Activated CD4-positive, alpha-beta T cell treated with anti-CD3 and anti-CD28 coated beads for 48 hours (primary cell): ENCODE data around the gene SNX20.
A peak's percentile ranks its signal among the peaks of the same experiment; 100 is the strongest.

ENCODE experiments used
- DNase-seq: peaks from one replicate; pipeline ENCODE4 v3.0.0-alpha.2; 2020

SNX20 gene

GRCh38 chr16:50681021-50681885 lies at the start of gene SNX20:
SNX20 (minus strand) TSS chr16:50681312; CDS start chr16:50677526, 3,786 bp downstream.
- peak; percentile 69 for DNase-seq

DNA sequence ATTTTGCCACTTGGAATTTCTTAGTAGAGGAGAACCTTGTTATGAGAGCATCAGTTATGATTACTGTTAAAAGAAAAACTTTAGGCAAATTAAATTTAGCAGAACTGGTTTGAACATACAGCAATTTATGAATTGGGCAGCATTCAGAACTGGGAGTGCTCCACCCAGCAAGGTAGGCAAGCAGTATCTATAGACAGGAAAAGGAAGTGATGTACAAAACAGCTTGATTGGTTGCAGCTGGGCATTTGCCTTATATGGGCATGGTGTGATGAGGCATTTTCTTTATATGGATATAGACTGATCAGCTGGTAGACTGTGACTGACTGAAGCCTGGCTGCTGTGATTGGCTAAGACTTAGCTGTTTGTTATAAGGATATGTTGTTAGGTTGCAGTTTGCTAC lies 43.2 kb upstream of the SNX20 start:
- no peak for DNase-seq

DNA sequence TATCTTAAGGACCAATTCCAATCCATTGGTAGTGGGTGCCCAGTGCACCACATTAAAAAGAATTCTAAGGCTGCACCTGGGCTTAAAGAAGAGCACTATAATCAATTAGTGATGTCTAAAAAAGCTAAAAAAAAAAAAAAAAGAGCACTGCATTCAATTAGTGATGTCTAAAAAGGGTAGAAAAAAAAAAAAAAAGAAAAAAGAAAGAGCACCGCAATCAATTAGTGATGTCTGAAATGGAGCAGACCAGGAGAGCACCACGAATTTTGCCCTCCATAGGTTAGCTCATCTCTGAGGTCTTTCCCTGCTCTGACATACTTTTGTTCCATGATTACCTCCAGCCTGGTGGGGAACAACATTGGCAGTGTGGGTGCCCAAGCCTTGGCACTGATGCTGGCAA lies 41.8 kb upstream of the SNX20 start:
- no peak for DNase-seq

- DNase-seq, result no peak
These were observed 41.3 kb upstream of the SNX20 start for GRCh38 chr16:50722405-50722737.

- no peak for DNase-seq
These were observed 40.7 kb upstream of the SNX20 start for GRCh38 chr16:50721549-50722404.

GRCh38 chr16:50719401-50720337 lies 38.6 kb upstream of the SNX20 start:
- DNase-seq, result no peak

DNA sequence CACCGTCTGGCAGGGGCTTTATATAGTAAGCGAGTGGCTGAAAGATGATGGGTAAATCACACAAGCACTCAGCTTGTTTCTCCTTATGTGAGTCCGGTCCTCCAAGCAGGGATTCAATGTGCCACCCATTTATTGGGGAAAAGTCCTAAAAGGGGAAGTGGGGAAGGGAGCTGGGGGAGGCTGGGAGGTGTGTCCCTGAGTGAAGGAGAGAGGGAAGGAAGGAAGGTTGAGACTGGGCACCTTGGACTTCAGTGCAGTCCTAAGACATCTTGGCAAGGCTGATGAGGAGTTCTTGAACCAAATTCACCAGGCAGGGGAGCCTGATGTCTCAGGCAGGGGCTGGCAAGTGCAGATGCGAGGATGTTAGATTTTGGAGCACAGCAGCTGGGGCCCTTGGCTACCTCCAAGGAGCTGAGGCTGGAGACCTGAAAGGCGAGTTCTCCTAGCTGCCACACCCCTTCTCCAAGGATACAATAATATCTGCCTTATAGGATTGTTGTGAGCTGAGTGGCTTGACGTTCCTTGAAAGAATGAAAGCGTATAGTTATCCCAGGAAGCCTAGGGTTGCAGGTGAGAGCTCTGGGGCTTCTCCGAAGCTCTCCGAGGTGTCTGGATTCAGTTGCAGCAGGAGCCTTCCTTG lies 37.8 kb upstream of the SNX20 start:
- no peak for DNase-seq

- no peak for DNase-seq
These were observed 37.1 kb upstream of the SNX20 start for GRCh38 chr16:50718061-50718760.

DNA sequence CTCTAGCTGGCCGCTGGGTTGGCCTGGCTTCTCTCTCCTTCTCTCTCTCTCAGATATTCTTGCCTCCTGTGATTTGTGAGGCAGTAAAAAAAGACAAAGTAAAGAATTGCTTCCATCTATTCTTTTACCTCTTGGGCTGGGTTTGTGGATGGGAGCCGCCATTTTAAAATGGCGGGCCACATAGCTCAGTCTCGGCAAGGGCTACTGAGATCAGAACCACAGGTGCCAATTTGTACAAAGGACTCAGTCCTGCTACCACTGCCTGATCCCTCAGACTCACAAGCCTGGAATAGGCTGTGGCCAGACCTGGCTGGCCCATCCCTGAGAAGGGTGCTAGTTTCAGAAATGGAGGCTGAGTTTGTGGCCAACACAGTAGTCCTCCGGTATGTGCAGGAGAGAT lies 36.4 kb upstream of the SNX20 start:
- DNase-seq, result no peak

- DNase-seq, result no peak
These were observed 36.0 kb upstream of the SNX20 start for GRCh38 chr16:50717091-50717490.

- no peak for DNase-seq
These were observed 31.8 kb upstream of the SNX20 start for GRCh38 chr16:50712956-50713355.

GRCh38 chr16:50712560-50712898 lies 31.4 kb upstream of the SNX20 start:
- DNase-seq, result no peak

DNA sequence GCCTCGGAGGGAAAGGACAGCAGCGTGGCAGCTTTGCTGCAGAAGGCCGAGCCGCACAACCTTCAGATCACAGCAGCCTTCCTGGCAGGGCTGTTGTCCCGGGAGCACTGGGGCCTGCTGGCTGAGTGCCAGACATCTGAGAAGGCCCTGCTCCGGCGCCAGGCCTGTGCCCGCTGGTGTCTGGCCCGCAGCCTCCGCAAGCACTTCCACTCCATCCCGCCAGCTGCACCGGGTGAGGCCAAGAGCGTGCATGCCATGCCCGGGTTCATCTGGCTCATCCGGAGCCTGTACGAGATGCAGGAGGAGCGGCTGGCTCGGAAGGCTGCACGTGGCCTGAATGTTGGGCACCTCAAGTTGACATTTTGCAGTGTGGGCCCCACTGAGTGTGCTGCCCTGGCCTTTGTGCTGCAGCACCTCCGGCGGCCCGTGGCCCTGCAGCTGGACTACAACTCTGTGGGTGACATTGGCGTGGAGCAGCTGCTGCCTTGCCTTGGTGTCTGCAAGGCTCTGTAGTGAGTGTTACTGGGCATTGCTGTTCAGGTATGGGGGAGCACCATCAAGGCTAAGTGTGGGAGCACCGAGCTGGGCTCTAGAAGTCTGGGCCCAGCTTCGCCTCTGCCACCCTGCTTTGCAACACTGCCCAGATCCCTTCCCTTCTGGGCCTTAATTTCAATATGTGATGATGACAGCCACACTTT lies 30.9 kb upstream of the SNX20 start:
- no peak for DNase-seq

DNA sequence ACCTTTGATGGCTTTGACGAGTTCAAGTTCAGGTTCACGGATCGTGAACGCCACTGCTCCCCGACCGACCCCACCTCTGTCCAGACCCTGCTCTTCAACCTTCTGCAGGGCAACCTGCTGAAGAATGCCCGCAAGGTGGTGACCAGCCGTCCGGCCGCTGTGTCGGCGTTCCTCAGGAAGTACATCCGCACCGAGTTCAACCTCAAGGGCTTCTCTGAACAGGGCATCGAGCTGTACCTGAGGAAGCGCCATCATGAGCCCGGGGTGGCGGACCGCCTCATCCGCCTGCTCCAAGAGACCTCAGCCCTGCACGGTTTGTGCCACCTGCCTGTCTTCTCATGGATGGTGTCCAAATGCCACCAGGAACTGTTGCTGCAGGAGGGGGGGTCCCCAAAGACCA lies 29.9 kb upstream of the SNX20 start:
- no peak for DNase-seq

- DNase-seq, result no peak
These were observed 28.9 kb upstream of the SNX20 start for GRCh38 chr16:50709980-50710379.

- no peak for DNase-seq
These were observed 28.1 kb upstream of the SNX20 start for GRCh38 chr16:50709061-50709684.

DNA sequence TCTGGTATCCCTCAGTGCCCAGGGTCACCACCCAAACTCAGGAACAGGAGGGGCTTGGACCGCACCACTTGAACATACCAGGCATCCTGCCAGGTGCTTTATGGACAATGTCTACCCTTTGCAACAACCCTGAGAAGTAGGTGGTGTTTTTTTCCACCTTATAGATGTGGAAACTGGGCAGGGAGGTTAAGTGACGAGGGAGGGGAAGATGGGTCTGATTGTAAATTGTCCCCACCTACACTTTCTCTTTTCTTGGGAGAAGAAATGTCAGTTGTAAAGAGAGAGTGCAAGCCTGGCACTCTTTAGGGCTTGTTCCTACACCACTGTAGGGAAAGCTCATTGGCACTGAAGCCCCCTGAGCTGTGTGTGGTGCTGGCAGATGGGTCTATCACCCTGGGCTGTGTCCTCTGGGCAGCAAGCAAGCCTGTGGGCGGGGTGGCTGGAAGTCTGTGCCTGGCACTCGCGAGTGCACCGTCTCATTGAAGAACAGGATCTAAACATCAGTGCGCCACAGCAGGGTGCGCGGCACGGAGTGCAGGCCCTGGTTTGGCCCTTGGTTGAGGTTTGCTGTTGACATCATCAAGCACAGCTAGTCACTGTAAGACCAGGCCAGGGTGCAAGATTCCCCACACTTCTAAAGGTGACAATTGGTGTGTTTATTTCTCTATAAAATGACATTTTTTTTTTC lies 27.4 kb upstream of the SNX20 start:
- DNase-seq, result peak; percentile 72

- no peak for DNase-seq
These were observed 25.1 kb upstream of the SNX20 start for GRCh38 chr16:50706250-50706649.

GRCh38 chr16:50705436-50706110 lies 24.5 kb upstream of the SNX20 start:
- no peak for DNase-seq

DNA sequence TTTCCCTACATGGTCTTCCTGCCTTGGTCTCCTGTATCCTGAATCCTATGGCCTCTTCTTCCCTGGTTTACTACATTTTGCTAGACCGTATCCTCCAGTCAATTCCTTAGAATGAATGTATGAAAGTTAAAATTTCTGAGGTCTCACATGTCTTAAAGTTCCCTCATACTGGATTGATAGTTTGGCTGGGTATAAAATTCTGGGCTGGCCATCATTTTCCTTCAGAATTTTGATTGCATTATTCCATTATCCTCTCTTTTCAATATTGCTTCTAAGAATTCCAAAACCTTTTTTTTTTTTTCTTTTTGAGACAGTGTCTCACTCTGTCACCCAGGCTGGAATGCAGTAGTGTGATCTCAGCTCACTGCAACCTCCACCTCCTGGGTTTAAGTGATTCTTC lies 23.1 kb upstream of the SNX20 start:
- DNase-seq, result no peak
